ENCODE measurements around the gene PDLIM1. TPM values are rescaled to one million over a fixed set of nuclear protein-coding genes. Genes with fewer than 3 reads are reported as not detected.

The PDLIM1 gene
- total and polyA plus RNA-seq, 2 experiments from 2014 or later = 111 to 233 TPM

GRCh38 chr10:95261926-95262325, 28.9 kb downstream of the PDLIM1 start:
- H3F3A ChIP-seq (replicated peaks; ENCODE audit: low read depth) = no peaks in the 10 kb centered on the region
- H4K20me1 ChIP-seq (replicated peaks; ENCODE audit: insufficient read depth) = no peaks in the 10 kb centered on the region
- no peak overlapping the region for H3K4me3 Mint-ChIP-seq
- H3K36me3 ChIP-seq (ENCODE audit: insufficient read depth) = peaks cover 35% of the 10 kb centered on the region
- H3K27ac ChIP-seq (ENCODE audit: low read depth) = no peak overlapping the region
- H3K9me3 Mint-ChIP-seq = peaks cover 5% of the 10 kb centered on the region; the same call in 2 of the 3 replicates
- peaks cover 42% of the 10 kb centered on the region for H3K4me1 ChIP-seq (ENCODE audit: insufficient read depth)
- H3K4me1 Mint-ChIP-seq = peaks cover 49% of the 10 kb centered on the region
- ATAC-seq (no peak), DNase-seq (ENCODE audit: low spot score) (no peak)
- TF ChIP-seq ETS1 (IDR thresholded peaks at IDR 0.05) (no peak), CTCF (conservative IDR thresholded peaks at IDR 0.05; ENCODE audit: low read depth in 2 of 2) (no peak), CREB1 (CRISPR knock-in tag; IDR thresholded peaks at IDR 0.05; ENCODE audit: low read depth) (no peak), STAT1 (IDR thresholded peaks at IDR 0.05; ENCODE audit: unreplicated experiment) (no peak), REST (IDR thresholded peaks at IDR 0.05; ENCODE audit: unreplicated experiment) (no peak), ZNF331 (CRISPR knock-in tag; IDR thresholded peaks at IDR 0.05; ENCODE audit: low read depth) (no peak), POLR2AphosphoS5 (IDR thresholded peaks at IDR 0.05; ENCODE audit: low read depth) (no peak), ZNF114 (CRISPR knock-in tag; IDR thresholded peaks at IDR 0.05) (no peak), EZH2phosphoT487 (IDR thresholded peaks at IDR 0.05; ENCODE audit: unreplicated experiment) (no peak), NANOG (IDR thresholded peaks at IDR 0.05; ENCODE audit: borderline replicate concordance) (no peak), ZNF462 (CRISPR knock-in tag; IDR thresholded peaks at IDR 0.05) (no peak), EZH2 (IDR thresholded peaks at IDR 0.05; ENCODE audit: low read depth, unreplicated experiment) (no peak), JUNB (IDR thresholded peaks at IDR 0.05; ENCODE audit: unreplicated experiment) (no peak)
- peaks cover 75% of the 10 kb centered on the region for H3K36me3 Mint-ChIP-seq (ENCODE audit: low read depth)
- no peak overlapping the region for H2AFZ ChIP-seq
- peaks cover 9% of the 10 kb centered on the region for H3K27me3 Mint-ChIP-seq (ENCODE audit: insufficient read depth, low read depth, poor library complexity)
- H3K4me3 ChIP-seq = no peak overlapping the region
- no peaks in the 10 kb centered on the region for H3K27me3 ChIP-seq (ENCODE audit: insufficient read depth)
- no peak overlapping the region for H3K4me2 ChIP-seq
- peaks cover 12% of the 10 kb centered on the region for H3K79me2 ChIP-seq (replicated peaks; ENCODE audit: insufficient read depth)
- no peak overlapping the region for H3K27ac Mint-ChIP-seq
- H3K9me2 ChIP-seq (ENCODE audit: insufficient read depth) = no peaks in the 10 kb centered on the region
